Measurements from ENCODE around the gene ARFRP1.

DNA sequence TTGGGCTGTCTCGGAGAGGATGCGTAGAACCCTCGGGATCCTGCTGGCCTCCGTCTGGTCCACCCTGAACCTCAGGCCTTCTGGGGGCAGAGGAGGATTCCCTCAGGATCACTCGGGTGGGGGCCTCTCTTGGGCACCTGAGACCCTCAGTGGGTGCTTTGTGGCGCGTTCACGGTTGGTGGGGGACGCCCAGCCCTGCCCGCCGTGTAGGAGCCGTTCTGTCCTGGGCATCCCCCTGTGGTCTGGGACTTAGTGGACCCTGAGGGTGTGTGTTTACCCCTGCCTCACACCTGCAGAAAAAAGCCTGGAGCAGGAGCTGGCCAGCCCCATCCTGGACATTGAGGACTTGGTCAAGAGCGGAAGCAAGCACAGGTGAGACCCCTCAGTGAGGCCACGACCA is 42.1 kb downstream of the ARFRP1 start:
- TF ChIP-seq, protein P1, sequence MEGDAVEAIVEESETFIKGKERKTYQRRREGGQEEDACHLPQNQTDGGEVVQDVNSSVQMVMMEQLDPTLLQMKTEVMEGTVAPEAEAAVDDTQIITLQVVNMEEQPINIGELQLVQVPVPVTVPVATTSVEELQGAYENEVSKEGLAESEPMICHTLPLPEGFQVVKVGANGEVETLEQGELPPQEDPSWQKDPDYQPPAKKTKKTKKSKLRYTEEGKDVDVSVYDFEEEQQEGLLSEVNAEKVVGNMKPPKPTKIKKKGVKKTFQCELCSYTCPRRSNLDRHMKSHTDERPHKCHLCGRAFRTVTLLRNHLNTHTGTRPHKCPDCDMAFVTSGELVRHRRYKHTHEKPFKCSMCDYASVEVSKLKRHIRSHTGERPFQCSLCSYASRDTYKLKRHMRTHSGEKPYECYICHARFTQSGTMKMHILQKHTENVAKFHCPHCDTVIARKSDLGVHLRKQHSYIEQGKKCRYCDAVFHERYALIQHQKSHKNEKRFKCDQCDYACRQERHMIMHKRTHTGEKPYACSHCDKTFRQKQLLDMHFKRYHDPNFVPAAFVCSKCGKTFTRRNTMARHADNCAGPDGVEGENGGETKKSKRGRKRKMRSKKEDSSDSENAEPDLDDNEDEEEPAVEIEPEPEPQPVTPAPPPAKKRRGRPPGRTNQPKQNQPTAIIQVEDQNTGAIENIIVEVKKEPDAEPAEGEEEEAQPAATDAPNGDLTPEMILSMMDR (IDR thresholded peaks at IDR 0.05; ENCODE audit: low read length) = no peak
- no peak for TF ChIP-seq EZH2 (IDR thresholded peaks at IDR 0.05; ENCODE audit: borderline replicate concordance, low read length)
